Endothelial cell of umbilical vein (primary cell): ENCODE measurements around the gene SFMBT2. TPM values are rescaled to one million over a fixed set of nuclear protein-coding genes. Genes with fewer than 3 reads are reported as not detected.

Source experiments
- BruUV-seq: library from RNA; stranded (reverse); fragments of 400-500 nt; replicated peaks from 2 replicates; lab custom pipeline; 2021; lab: Mats Ljungman, UMichigan
- CTCF ChIA-PET: fragments of 300-600, 350-600 bp; sonication (Branson Sonifier 250); formaldehyde crosslinking; loops from one replicate; lab custom pipeline; 2021; ENCODE audit warnings: antibody characterized with exemption, inconsistent platforms; lab: Charles Lee
- POLR2A ChIA-PET: fragments of 300-600, 350-600 bp; sonication (Branson Sonifier 250); formaldehyde crosslinking; loops from one replicate; lab custom pipeline; 2021; ENCODE audit warnings: antibody characterized with exemption, inconsistent platforms; lab: Charles Lee
- DNase-seq: peaks from one replicate; pipeline ENCODE4 v3.0.0-alpha.2; 2011; ENCODE audit warnings: low read depth, low spot score
- FAIRE-seq: peaks from 2 replicates; lab custom pipeline; 2011; peaks lifted over from hg19 to GRCh38; lab: Jason Lieb, UNC
- H2AFZ ChIP-seq: 2 replicates; pipeline ENCODE4 v1.6.0; 2012; ENCODE audit warnings: low read depth, low read length, control low read depth, inconsistent platforms
- H3K27ac ChIP-seq: 2 replicates; pipeline ENCODE4 v1.5.1; 2011; ENCODE audit warnings: low read depth, mild to moderate bottlenecking, control low read depth, low read length, moderate library complexity; ENCODE audit not compliant: insufficient read depth
- H3K27me3 ChIP-seq, 2 experiments: 2 replicates each; pipeline versions ENCODE4 v1.6.0 to v1.6.1; 2011; ENCODE audit warnings: low read length in 2 of 2, mixed read lengths in 1 of 2; ENCODE audit not compliant: control insufficient read depth in 2 of 2, insufficient read depth in 2 of 2
- H3K36me3 ChIP-seq, 2 experiments: 2 replicates in 1 of 2; 3 replicates in 1 of 2; pipeline ENCODE4 v1.5.1; 2011; ENCODE audit warnings: low read length in 2 of 2, mild to moderate bottlenecking in 1 of 2, moderate library complexity in 1 of 2; ENCODE audit not compliant: control insufficient read depth in 2 of 2, insufficient read depth in 2 of 2; ENCODE audit errors: extremely low read depth in 1 of 2
- H3K4me1 ChIP-seq: 3 replicates; pipeline ENCODE4 v1.5.1; 2011; ENCODE audit warnings: mild to moderate bottlenecking, low read length; ENCODE audit not compliant: control insufficient read depth, insufficient read depth; ENCODE audit errors: extremely low read depth
- H3K4me2 ChIP-seq: 2 replicates; pipeline ENCODE4 v1.6.1; 2011; ENCODE audit warnings: low read length, control low read depth, mixed read lengths; ENCODE audit not compliant: insufficient read depth
- H3K4me3 ChIP-seq, 3 experiments: fragments of 200-600 bp in 1 of 3; sonication (generic), shearing (Covaris generic) in 1 of 3; replicated peaks in 1 of 3; 2 replicates each; pipeline ENCODE4 v1.5.1; 2011 to 2016; ENCODE audit warnings: control low read depth in 3 of 3, low read length in 3 of 3, mild to moderate bottlenecking in 2 of 3, inconsistent platforms in 1 of 3, low read depth in 1 of 3, moderate library complexity in 1 of 3; ENCODE audit not compliant: insufficient read depth in 1 of 3
- H3K79me2 ChIP-seq: 2 replicates; pipeline ENCODE4 v1.6.0; 2012; ENCODE audit warnings: low read length, inconsistent platforms; ENCODE audit not compliant: control insufficient read depth, insufficient read depth
- H3K9ac ChIP-seq: replicated peaks from 2 replicates; pipeline ENCODE3; 2011; ENCODE audit warnings: low read length, control low read depth; ENCODE audit not compliant: insufficient read depth; ENCODE audit errors: extremely low read depth
- H3K9me1 ChIP-seq: replicated peaks from 3 replicates; pipeline ENCODE4 v1.6.0; 2011; ENCODE audit warnings: mild to moderate bottlenecking, low read length; ENCODE audit not compliant: control insufficient read depth, insufficient read depth; ENCODE audit errors: extremely low read depth
- H3K9me3 ChIP-seq: replicated peaks from 2 replicates; pipeline ENCODE4 v1.5.1; 2012; ENCODE audit warnings: low read length, inconsistent platforms; ENCODE audit not compliant: control insufficient read depth, insufficient read depth
- H4K20me1 ChIP-seq: replicated peaks from 2 replicates; pipeline ENCODE3; 2011; ENCODE audit warnings: mild to moderate bottlenecking, low read length; ENCODE audit not compliant: control insufficient read depth, insufficient read depth; ENCODE audit errors: extremely low read depth
- CTCF ChIP-seq, 2 donors: IDR thresholded peaks; 1 replicate in 1 of 2; 2 replicates in 1 of 2; pipeline ENCODE4 v1.5.1; 2011; ENCODE audit warnings: low read length in 2 of 2, mild to moderate bottlenecking in 2 of 2, moderate library complexity in 2 of 2, control low read depth in 1 of 2, inconsistent platforms in 1 of 2, low read depth in 1 of 2; ENCODE audit not compliant: insufficient read depth in 1 of 2; ENCODE audit errors: extremely low read depth in 1 of 2
- EZH2 ChIP-seq: IDR thresholded peaks from 2 replicates; pipeline ENCODE4 v1.6.1; 2012; ENCODE audit warnings: borderline replicate concordance, low read depth, mild to moderate bottlenecking, moderate library complexity, low read length, inconsistent platforms; ENCODE audit not compliant: severe bottlenecking
- FOS ChIP-seq: IDR thresholded peaks from 2 replicates; pipeline ENCODE4 v1.6.1; 2011; ENCODE audit warnings: mild to moderate bottlenecking, low read length, moderate library complexity, borderline replicate concordance; ENCODE audit not compliant: insufficient read depth
- GATA2 ChIP-seq: IDR thresholded peaks from 2 replicates; pipeline ENCODE4 v1.7.0; 2011; ENCODE audit warnings: low read depth, mild to moderate bottlenecking, moderate library complexity, mixed read lengths, low read length; ENCODE audit not compliant: insufficient read length, insufficient read depth
- JUN ChIP-seq: IDR thresholded peaks from 2 replicates; pipeline ENCODE4 v1.6.1; 2011; ENCODE audit warnings: borderline replicate concordance, low read depth; ENCODE audit not compliant: insufficient read length, insufficient read depth
- MAX ChIP-seq: IDR thresholded peaks from 2 replicates; pipeline ENCODE4 v1.6.1; 2011; ENCODE audit not compliant: insufficient read depth, insufficient read length
- MYC ChIP-seq: IDR thresholded peaks from one replicate; pipeline ENCODE4 v1.6.1; 2011; ENCODE audit warnings: mild to moderate bottlenecking, low read depth, low read length
- POLR2A ChIP-seq: IDR thresholded peaks from 2 replicates; pipeline ENCODE4 v1.6.1; 2012; ENCODE audit warnings: low read depth, mild to moderate bottlenecking, control low read depth, low read length
- POLR2AphosphoS5 ChIP-seq: IDR thresholded peaks from 2 replicates; pipeline ENCODE4 v1.6.1; 2012; ENCODE audit warnings: low read depth, mild to moderate bottlenecking, control low read depth, low read length, moderate library complexity; ENCODE audit not compliant: insufficient read depth
- dilution Hi-C: fragments of 300-500 bp; cut with MboI; formaldehyde crosslinking; loops from one replicate; pipeline ENCODE4 v1.15.0; 2019; ENCODE audit warnings: low sequenced_read_pairs; ENCODE audit not compliant: extremely low pct_ligation_motif_present
- intact Hi-C: fragments of 100-400 bp; cut with micrococcal nuclease; formaldehyde crosslinking; loops from one replicate; pipeline ENCODE4 v1.10.0; 2022
- polyA plus RNA-seq, 4 experiments: library from polyadenylated mRNA; depleted of rRNA in 3 of 4; stranded (reverse) in 3 of 4; unstranded in 1 of 4; fragments of >200 nt; gene quantifications; 2 replicates each; pipeline versions ENCODE4 v1.2.1 to v1.2.3, GENCODE V29; 2011 to 2012; ENCODE audit warnings: missing spikeins in 1 of 4
- total RNA-seq: library from RNA; stranded (reverse); gene quantifications from 2 replicates; pipeline ENCODE4 v1.2.3, GENCODE V29; 2021

SFMBT2 gene
- total and polyA plus RNA-seq, 2 donors (not counting 3 experiments of a cell fraction or from before 2014, with no cell fraction given): 0.14 to 0.64 TPM

- no peak for FAIRE-seq
- ChIA-PET CTCF (no interaction called here), POLR2A (no interaction called here)
- Histone ChIP-seq H3K27me3 (no peaks in the 10 kb centered on the region), H3K9me3 (no peaks in the 10 kb centered on the region), H3K27ac (no peak overlapping the region), H2AFZ (no peak overlapping the region), H3K36me3 (no peaks in the 10 kb centered on the region), H4K20me1 (no peaks in the 10 kb centered on the region), H3K4me2 (no peak overlapping the region), H3K4me3 (no peak overlapping the region), H3K9ac (no peak overlapping the region), H3K4me1 (no peaks in the 10 kb centered on the region), H3K79me2 (no peaks in the 10 kb centered on the region), H3K9me1 (no peaks in the 10 kb centered on the region)
- intact Hi-C loops (no loop called here), dilution Hi-C loops (no loop called here)
- no peak for TF ChIP-seq JUN
- TF ChIP-seq FOS: no peak
- TF ChIP-seq CTCF (IDR thresholded peaks at IDR 0.05; ENCODE audit: extremely low read depth in 1 of 2, insufficient read depth in 1 of 2, low read depth in 1 of 2, low read length in 2 of 2): no peak
- TF ChIP-seq POLR2AphosphoS5: no peak
- TF ChIP-seq EZH2: no peak
- no peak for TF ChIP-seq POLR2A
- no peak for TF ChIP-seq MYC
- no peak for TF ChIP-seq MAX
- no peak for TF ChIP-seq GATA2
- no peak for DNase-seq
- no TSS peak for BruUV-seq
Observed at GRCh38 chr10:7443036-7443435, 32.2 kb upstream of the SFMBT2 start.
